ENCODE data around the gene SMTN. TPM values are rescaled to one million over a fixed set of nuclear protein-coding genes. Genes with fewer than 3 reads are reported as not detected.

The SMTN gene
- total RNA-seq, 5 donors from 2014 or later (not counting 1 experiment from before 2014, with no cell fraction given) = 2.6 to 10.1 (median 3.8) TPM

- H3K27ac ChIP-seq (ENCODE audit: low read length) = no peak overlapping the region
- H3K4me1 ChIP-seq (ENCODE audit: control insufficient read depth in 1 of 2, extremely low read depth in 1 of 2, insufficient read depth in 2 of 2, low read length in 2 of 2) = no peaks in the 10 kb centered on the region
- ATAC-seq (replicated peaks in 1 of 4) = no peak
- H3K27me3 ChIP-seq (replicated peaks in 1 of 2; ENCODE audit: control insufficient read depth in 2 of 2, extremely low read depth in 1 of 2, insufficient read depth in 2 of 2, low read length in 1 of 2) = peaks cover 0 to 15% of the 10 kb centered on the region in 2 experiments
- no peak overlapping the region for H3K4me3 Mint-ChIP-seq
- POLR2A ChIA-PET = no interaction called here
- WGBS (ENCODE audit: insufficient coverage) = 78% methylated on average over 8 of the region's 13 CpGs
- H3K4me3 ChIP-seq (ENCODE audit: control insufficient read depth in 1 of 2, extremely low read depth in 1 of 2, low read length in 1 of 2) = no peak overlapping the region
- H3K4me1 Mint-ChIP-seq = no peaks in the 10 kb centered on the region
- no peak overlapping the region for H3K27ac Mint-ChIP-seq
- no peaks in the 10 kb centered on the region for H3K36me3 ChIP-seq (ENCODE audit: control insufficient read depth in 2 of 2, extremely low read depth in 1 of 2, insufficient read depth in 1 of 2, low read length in 1 of 2)
- no peaks in the 10 kb centered on the region for H3K9me3 ChIP-seq
- no peaks in the 10 kb centered on the region for H3K9me3 Mint-ChIP-seq
- CTCF ChIA-PET = no interaction called here
- no peak for DNase-seq
- H3K36me3 Mint-ChIP-seq = no peaks in the 10 kb centered on the region
- H3K27me3 Mint-ChIP-seq = peaks cover 0 to 12% of the 10 kb centered on the region in 2 donors
Measured at GRCh38 chr22:31044262-31044861, 36.8 kb upstream of the SMTN start.

- no peaks in the 10 kb centered on the region for H3K36me3 Mint-ChIP-seq
- no peak for ATAC-seq (replicated peaks in 1 of 4)
Measured at GRCh38 chr22:31045900-31046538, 35.1 kb upstream of the SMTN start.

GRCh38 chr22:31046539-31047226, 34.4 kb upstream of the SMTN start:
- Histone ChIP-seq H3K27me3 (replicated peaks in 1 of 2; ENCODE audit: control insufficient read depth in 2 of 2, extremely low read depth in 1 of 2, insufficient read depth in 2 of 2, low read length in 1 of 2) (peaks cover 0 to 15% of the 10 kb centered on the region in 2 experiments), H3K4me1 (ENCODE audit: control insufficient read depth in 1 of 2, extremely low read depth in 1 of 2, insufficient read depth in 2 of 2, low read length in 2 of 2) (no peaks in the 10 kb centered on the region), H3K4me3 (ENCODE audit: control insufficient read depth in 1 of 2, extremely low read depth in 1 of 2, low read length in 1 of 2) (no peak overlapping the region), H3K9me3 (no peaks in the 10 kb centered on the region), H3K36me3 (ENCODE audit: control insufficient read depth in 2 of 2, extremely low read depth in 1 of 2, insufficient read depth in 1 of 2, low read length in 1 of 2) (no peaks in the 10 kb centered on the region), H3K27ac (ENCODE audit: low read length) (no peak overlapping the region)
- no peaks in the 10 kb centered on the region for H3K4me1 Mint-ChIP-seq
- ChIA-PET CTCF (no interaction called here), POLR2A (no interaction called here)
- DNase-seq (no peak), ATAC-seq (replicated peaks in 1 of 4) (no peak)
- no peaks in the 10 kb centered on the region for H3K36me3 Mint-ChIP-seq
- no peak overlapping the region for H3K4me3 Mint-ChIP-seq
- no peak overlapping the region for H3K27ac Mint-ChIP-seq
- 91% methylated on average over 7 of the region's 11 CpGs for WGBS (ENCODE audit: insufficient coverage)
- H3K27me3 Mint-ChIP-seq = peaks cover 0 to 8% of the 10 kb centered on the region in 2 donors
- H3K9me3 Mint-ChIP-seq = no peaks in the 10 kb centered on the region

More at GRCh38 chr22:31045900-31046538, 35.1 kb upstream of the SMTN start:
- POLR2A ChIA-PET = no interaction called here
- H3K27me3 ChIP-seq (replicated peaks in 1 of 2; ENCODE audit: control insufficient read depth in 2 of 2, extremely low read depth in 1 of 2, insufficient read depth in 2 of 2, low read length in 1 of 2) = peaks cover 0 to 15% of the 10 kb centered on the region in 2 experiments
- DNase-seq = no peak
- peaks cover 0 to 12% of the 10 kb centered on the region in 2 donors for H3K27me3 Mint-ChIP-seq
- H3K9me3 ChIP-seq = no peaks in the 10 kb centered on the region
- no peaks in the 10 kb centered on the region for H3K36me3 ChIP-seq (ENCODE audit: control insufficient read depth in 2 of 2, extremely low read depth in 1 of 2, insufficient read depth in 1 of 2, low read length in 1 of 2)
- no peaks in the 10 kb centered on the region for H3K4me1 Mint-ChIP-seq
- H3K9me3 Mint-ChIP-seq = no peaks in the 10 kb centered on the region
- CTCF ChIA-PET = no interaction called here
- no peak overlapping the region for H3K27ac ChIP-seq (ENCODE audit: low read length)
- H3K4me1 ChIP-seq (ENCODE audit: control insufficient read depth in 1 of 2, extremely low read depth in 1 of 2, insufficient read depth in 2 of 2, low read length in 2 of 2) = no peaks in the 10 kb centered on the region
- no peak overlapping the region for H3K4me3 Mint-ChIP-seq
- no peak overlapping the region for H3K4me3 ChIP-seq (ENCODE audit: control insufficient read depth in 1 of 2, extremely low read depth in 1 of 2, low read length in 1 of 2)
- no CpG with 5 or more reads among the region's 4 CpGs for WGBS (ENCODE audit: insufficient coverage)
- H3K27ac Mint-ChIP-seq = no peak overlapping the region

GRCh38 chr22:31048570-31048969, 32.5 kb upstream of the SMTN start:
- H3K27me3 Mint-ChIP-seq = peaks cover 0 to 8% of the 10 kb centered on the region in 2 donors
- H3K9me3 ChIP-seq = no peaks in the 10 kb centered on the region
- H3K27ac ChIP-seq (ENCODE audit: low read length) = no peak overlapping the region
- no peaks in the 10 kb centered on the region for H3K4me1 ChIP-seq (ENCODE audit: control insufficient read depth in 1 of 2, extremely low read depth in 1 of 2, insufficient read depth in 2 of 2, low read length in 2 of 2)
- no peak for ATAC-seq (replicated peaks in 1 of 4)
- no CpG with 5 or more reads among the region's 4 CpGs for WGBS (ENCODE audit: insufficient coverage)
- no peaks in the 10 kb centered on the region for H3K4me1 Mint-ChIP-seq
- ChIA-PET CTCF (no interaction called here), POLR2A (no interaction called here)
- no peak overlapping the region for H3K27ac Mint-ChIP-seq
- peaks cover 0 to 15% of the 10 kb centered on the region in 2 experiments for H3K27me3 ChIP-seq (replicated peaks in 1 of 2; ENCODE audit: control insufficient read depth in 2 of 2, extremely low read depth in 1 of 2, insufficient read depth in 2 of 2, low read length in 1 of 2)
- no peaks in the 10 kb centered on the region for H3K36me3 Mint-ChIP-seq
- no peak overlapping the region for H3K4me3 Mint-ChIP-seq
- DNase-seq = no peak
- no peaks in the 10 kb centered on the region for H3K9me3 Mint-ChIP-seq
- H3K4me3 ChIP-seq (ENCODE audit: control insufficient read depth in 1 of 2, extremely low read depth in 1 of 2, low read length in 1 of 2) = no peak overlapping the region
- H3K36me3 ChIP-seq (ENCODE audit: control insufficient read depth in 2 of 2, extremely low read depth in 1 of 2, insufficient read depth in 1 of 2, low read length in 1 of 2) = no peaks in the 10 kb centered on the region

GRCh38 chr22:31049815-31050420, 31.2 kb upstream of the SMTN start:
- Histone ChIP-seq H3K27ac (ENCODE audit: low read length) (no peak overlapping the region), H3K36me3 (ENCODE audit: control insufficient read depth in 2 of 2, extremely low read depth in 1 of 2, insufficient read depth in 1 of 2, low read length in 1 of 2) (no peaks in the 10 kb centered on the region), H3K4me3 (ENCODE audit: control insufficient read depth in 1 of 2, extremely low read depth in 1 of 2, low read length in 1 of 2) (no peak overlapping the region), H3K4me1 (ENCODE audit: control insufficient read depth in 1 of 2, extremely low read depth in 1 of 2, insufficient read depth in 2 of 2, low read length in 2 of 2) (no peaks in the 10 kb centered on the region), H3K9me3 (no peaks in the 10 kb centered on the region), H3K27me3 (replicated peaks in 1 of 2; ENCODE audit: control insufficient read depth in 2 of 2, extremely low read depth in 1 of 2, insufficient read depth in 2 of 2, low read length in 1 of 2) (peaks cover 0 to 6% of the 10 kb centered on the region in 2 experiments)
- ATAC-seq (replicated peaks in 1 of 4) (no peak), DNase-seq (no peak)
- Mint-ChIP-seq H3K36me3 (no peaks in the 10 kb centered on the region), H3K27me3 (peaks cover 0 to 8% of the 10 kb centered on the region in 2 donors), H3K4me1 (no peaks in the 10 kb centered on the region), H3K4me3 (no peak overlapping the region), H3K9me3 (no peaks in the 10 kb centered on the region), H3K27ac (no peak overlapping the region)
- ChIA-PET CTCF (interaction anchor here in 1 of 2 donors (0.7 kb wide), 1 partner anchor 250 kb away, joined by 3 read pairs; no protein-coding TSS in a partner anchor), POLR2A (no interaction called here)
- WGBS (ENCODE audit: insufficient coverage) = no CpG with 5 or more reads among the region's 3 CpGs

- H3K9me3 Mint-ChIP-seq = no peaks in the 10 kb centered on the region
- DNase-seq (no peak), ATAC-seq (replicated peaks in 1 of 4) (no peak)
- H3K4me3 Mint-ChIP-seq = no peak overlapping the region
- Histone ChIP-seq H3K9me3 (no peaks in the 10 kb centered on the region), H3K27me3 (replicated peaks in 1 of 2; ENCODE audit: control insufficient read depth in 2 of 2, extremely low read depth in 1 of 2, insufficient read depth in 2 of 2, low read length in 1 of 2) (peaks cover 0 to 2% of the 10 kb centered on the region in 2 experiments), H3K36me3 (ENCODE audit: control insufficient read depth in 2 of 2, extremely low read depth in 1 of 2, insufficient read depth in 1 of 2, low read length in 1 of 2) (no peaks in the 10 kb centered on the region), H3K4me3 (ENCODE audit: control insufficient read depth in 1 of 2, extremely low read depth in 1 of 2, low read length in 1 of 2) (no peak overlapping the region), H3K27ac (ENCODE audit: low read length) (no peak overlapping the region), H3K4me1 (ENCODE audit: control insufficient read depth in 1 of 2, extremely low read depth in 1 of 2, insufficient read depth in 2 of 2, low read length in 2 of 2) (no peaks in the 10 kb centered on the region)
- 57% methylated on average over 1 of the region's 5 CpGs for WGBS (ENCODE audit: insufficient coverage)
- POLR2A ChIA-PET = no interaction called here
- no peak overlapping the region for H3K27ac Mint-ChIP-seq
- no peaks in the 10 kb centered on the region for H3K4me1 Mint-ChIP-seq
- CTCF ChIA-PET = no interaction called here
- H3K36me3 Mint-ChIP-seq = no peaks in the 10 kb centered on the region
- H3K27me3 Mint-ChIP-seq = no peaks in the 10 kb centered on the region
Measured at GRCh38 chr22:31055117-31055634, 25.9 kb upstream of the SMTN start.

Measured in T-cell (primary cell).